ENCODE results near the gene ATP11A.

GRCh38 chr13:112692104-112692503, 2.3 kb downstream of the ATP11A start:
- TF ChIP-seq CTCF (IDR thresholded peaks at IDR 0.05) (no peak), POLR2A (IDR thresholded peaks at IDR 0.05) (no peak)
